ENCODE measurements around the gene PDPK1. TPM values are rescaled to one million over a fixed set of nuclear protein-coding genes. Genes with fewer than 3 reads are reported as not detected.

Gene PDPK1
- total RNA-seq, 4 donors from 2014 or later = 28.3 to 45.7 (median 35.0) TPM

- H3K4me3 ChIP-seq = peak within 1 kb of the TSS; percentile 65 to 87 (median 73)
- H3K9me3 ChIP-seq = no peaks in the 10 kb centered on the region
- peaks cover 55 to 63% (median 60%) of the 10 kb centered on the region in 4 donors for H3K4me1 ChIP-seq
- DNase-seq (ENCODE audit: extremely low spot score) = peak; percentile 98
- peak within 1 kb of the TSS; percentile 92 to 100 (median 98) for H3K27ac ChIP-seq (replicated peaks in 1 of 4)
- intact Hi-C loops (cut with DNase I) = no loop called here
- no peaks in the 10 kb centered on the region for H3K27me3 ChIP-seq
- H3K36me3 ChIP-seq = peaks cover 0 to 43% (median 38%) of the 10 kb centered on the region in 4 donors
- TF ChIP-seq POLR2AphosphoS5 (IDR thresholded peaks at IDR 0.05) (peak; percentile 83 to 93), POLR2A (IDR thresholded peaks at IDR 0.05; ENCODE audit: low read depth) (no peak)
- 0% methylated on average over 32 of the region's 83 CpGs for WGBS
Observed at GRCh38 chr16:2520097-2520783, 17.6 kb upstream of the PDPK1 start, which contains the start of gene AMDHD2. Gene AMDHD2 (plus strand): TSS chr16:2520371. CDS start chr16:2520459, 88 bp downstream.

GRCh38 chr16:2520784-2521531, 16.9 kb upstream of the PDPK1 start:
- WGBS = 25% methylated on average over 29 of the region's 41 CpGs
- intact Hi-C loops (cut with DNase I) = no loop called here
- Histone ChIP-seq H3K27ac (replicated peaks in 1 of 4) (peak overlapping the region; percentile 92 to 100 (median 98)), H3K27me3 (no peaks in the 10 kb centered on the region), H3K9me3 (no peaks in the 10 kb centered on the region), H3K4me3 (peak overlapping the region; percentile 65 to 87 (median 73)), H3K36me3 (peaks cover 0 to 50% (median 45%) of the 10 kb centered on the region in 4 donors), H3K4me1 (peaks cover 48 to 56% (median 54%) of the 10 kb centered on the region in 4 donors)
- no peak for DNase-seq (ENCODE audit: extremely low spot score)
- TF ChIP-seq CTCF (IDR thresholded peaks at IDR 0.05) = no peak
- no peak for TF ChIP-seq POLR2AphosphoS5 (IDR thresholded peaks at IDR 0.05)
- TF ChIP-seq POLR2A (IDR thresholded peaks at IDR 0.05; ENCODE audit: low read depth) = no peak
- no peak for TF ChIP-seq EP300 (IDR thresholded peaks at IDR 0.05)

GRCh38 chr16:2523801-2524231, 14.0 kb upstream of the PDPK1 start:
- intact Hi-C loops (cut with DNase I) = no loop called here
- Histone ChIP-seq H3K36me3 (peaks cover 11 to 79% (median 73%) of the 10 kb centered on the region in 4 donors), H3K27ac (replicated peaks in 1 of 4) (no peak overlapping the region), H3K9me3 (no peaks in the 10 kb centered on the region), H3K27me3 (no peaks in the 10 kb centered on the region), H3K4me1 (peaks cover 20 to 28% (median 26%) of the 10 kb centered on the region in 4 donors), H3K4me3 (no peak overlapping the region)
- TF ChIP-seq POLR2AphosphoS5 (IDR thresholded peaks at IDR 0.05) = no peak
- TF ChIP-seq POLR2A (IDR thresholded peaks at IDR 0.05; ENCODE audit: low read depth) = no peak
- TF ChIP-seq CTCF (IDR thresholded peaks at IDR 0.05) = no peak
- TF ChIP-seq EP300 (IDR thresholded peaks at IDR 0.05) = no peak
- no peak for DNase-seq (ENCODE audit: extremely low spot score)
- WGBS = 83% methylated on average over 6 of the region's 6 CpGs

- peaks cover 14 to 80% (median 75%) of the 10 kb centered on the region in 4 donors for H3K36me3 ChIP-seq
- no peaks in the 10 kb centered on the region for H3K9me3 ChIP-seq
- H3K27ac ChIP-seq (replicated peaks in 1 of 4) = no peak overlapping the region
- DNase-seq (ENCODE audit: extremely low spot score) = no peak
- intact Hi-C loops (cut with DNase I) = no loop called here
- WGBS = 96% methylated on average over 9 of the region's 9 CpGs
- no peaks in the 10 kb centered on the region for H3K27me3 ChIP-seq
- TF ChIP-seq CTCF (IDR thresholded peaks at IDR 0.05) (no peak), POLR2AphosphoS5 (IDR thresholded peaks at IDR 0.05) (no peak), POLR2A (IDR thresholded peaks at IDR 0.05; ENCODE audit: low read depth) (no peak), EP300 (IDR thresholded peaks at IDR 0.05) (no peak)
- H3K4me1 ChIP-seq = peaks cover 13 to 22% (median 20%) of the 10 kb centered on the region in 4 donors
- H3K4me3 ChIP-seq = no peak overlapping the region
Observed at GRCh38 chr16:2524339-2524938, 13.4 kb upstream of the PDPK1 start.

Data from esophagus muscularis mucosa (tissue), 4 donors.